Transverse colon (tissue), 3 donors: ENCODE measurements around the gene C1orf122.

Experiments
- CTCF ChIP-seq, 5 experiments: fragments of 200-600 bp in 3 of 5; fragments of 450-650 bp in 2 of 5; sonication (generic) in 3 of 5; IDR thresholded peaks; 1 replicate in 2 of 5; 2 replicates in 3 of 5; pipeline ENCODE4 v1.5.1; 2016 to 2017; ENCODE audit warnings: antibody characterized with exemption in 5 of 5, inconsistent platforms in 3 of 5, mild to moderate bottlenecking in 2 of 5, moderate library complexity in 1 of 5
- EP300 ChIP-seq: sonication (generic); formaldehyde crosslinking; IDR thresholded peaks from one replicate; pipeline ENCODE4 v1.6.1; 2017; ENCODE audit warnings: antibody characterized with exemption, low read depth
- POLR2A ChIP-seq: fragments of 450-650 bp; IDR thresholded peaks from one replicate; pipeline ENCODE4 v1.6.1; 2016; ENCODE audit warnings: antibody characterized with exemption, mild to moderate bottlenecking, moderate library complexity

DNA sequence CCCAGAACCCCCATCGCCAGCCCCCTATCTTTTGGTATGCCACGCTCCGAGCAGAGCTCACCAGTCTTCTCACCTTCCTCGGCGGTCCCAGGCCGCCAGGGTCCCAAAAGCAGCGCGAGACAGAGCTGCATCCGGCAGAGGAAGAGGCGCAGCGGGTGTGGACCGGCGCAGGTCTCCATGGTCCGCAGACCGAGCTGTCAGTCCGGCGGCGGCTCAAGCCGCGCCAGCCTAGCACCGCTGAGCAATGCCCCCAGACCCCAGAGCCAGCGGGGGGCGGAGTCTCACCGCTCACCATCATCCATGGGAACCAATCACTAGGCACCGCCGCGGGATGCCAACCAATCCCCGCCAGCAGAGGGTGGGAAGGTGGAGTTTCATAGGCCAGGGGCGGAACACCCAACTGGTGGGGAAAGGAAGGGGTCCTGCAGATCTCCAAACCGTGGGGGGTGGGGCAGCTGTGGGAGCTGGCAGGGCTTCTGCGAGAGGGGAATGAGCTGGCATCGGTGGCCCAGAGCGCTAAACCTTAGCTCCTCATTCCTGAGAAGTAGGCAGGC is 42.6 kb upstream of the C1orf122 start, which contains the start of gene EPHA10:
- no peak for TF ChIP-seq CTCF (IDR thresholded peaks at IDR 0.05)
- no peak for TF ChIP-seq EP300
- no peak for TF ChIP-seq POLR2A
